GM23338 (cell line): ENCODE data around the gene TTBK2. TPM values are rescaled to one million over a fixed set of nuclear protein-coding genes. Genes with fewer than 3 reads are reported as not detected.

Experiments
- ATAC-seq: fragments of 200-7000 bp; cut with Tn5 transposase; 3 replicates; pipeline ENCODE4 v1.9.1; 2020
- DNase-seq: peaks from one replicate; pipeline ENCODE4 v3.0.0-alpha.2; 2015; ENCODE audit warnings: low spot score
- H2AFZ ChIP-seq: fragments of 200-600 bp; sonication (generic); 2 replicates; pipeline ENCODE4 v1.8.0; 2016; ENCODE audit warnings: antibody characterized with exemption, mild to moderate bottlenecking, moderate library complexity
- H3F3A ChIP-seq: fragments of 200-600 bp; sonication (generic); replicated peaks from 2 replicates; pipeline ENCODE4 v1.8.0; 2017; ENCODE audit warnings: antibody characterized with exemption, mixed run types, low read depth
- H3K27ac ChIP-seq: fragments of 200-600 bp; sonication (generic); 2 replicates; pipeline ENCODE4 v1.6.1; 2016; ENCODE audit warnings: low read depth
- H3K27me3 ChIP-seq: fragments of 200-600 bp; sonication (generic); 2 replicates; pipeline ENCODE4 v1.8.0; 2016; ENCODE audit warnings: mild to moderate bottlenecking, mixed run types, moderate library complexity; ENCODE audit not compliant: insufficient read depth
- H3K36me3 ChIP-seq: fragments of 200-600 bp; sonication (generic); 2 replicates; pipeline ENCODE4 v1.8.0; 2016; ENCODE audit warnings: mild to moderate bottlenecking; ENCODE audit not compliant: insufficient read depth
- H3K4me1 ChIP-seq: fragments of 200-600 bp; sonication (generic); 2 replicates; pipeline ENCODE4 v1.8.0; 2016; ENCODE audit warnings: mild to moderate bottlenecking, moderate library complexity; ENCODE audit not compliant: insufficient read depth
- H3K4me2 ChIP-seq: fragments of 200-600 bp; sonication (generic); 2 replicates; pipeline ENCODE4 v1.7.1; 2017; ENCODE audit warnings: mixed run types
- H3K4me3 ChIP-seq: fragments of 200-600 bp; sonication (generic); 2 replicates; pipeline ENCODE4 v1.6.1; 2016; ENCODE audit warnings: mixed run types
- H3K79me2 ChIP-seq: fragments of 200-600 bp; sonication (generic); replicated peaks from 2 replicates; pipeline ENCODE4 v1.8.0; 2017; ENCODE audit warnings: mild to moderate bottlenecking; ENCODE audit not compliant: insufficient read depth
- H3K9me2 ChIP-seq: fragments of 200-600 bp; sonication (generic); 2 replicates; pipeline ENCODE4 v1.8.0; 2017; ENCODE audit not compliant: insufficient read depth
- H4K20me1 ChIP-seq: fragments of 200-600 bp; sonication (generic); replicated peaks from 2 replicates; pipeline ENCODE4 v1.8.0; 2017; ENCODE audit warnings: mild to moderate bottlenecking; ENCODE audit not compliant: insufficient read depth
- H3K27ac Mint-ChIP-seq: 2 replicates; pipeline ENCODE4 v1.8.0; 2020; ENCODE audit warnings: inconsistent platforms, mild to moderate bottlenecking, moderate library complexity, mixed read lengths
- H3K27me3 Mint-ChIP-seq: 3 replicates; pipeline ENCODE4 v1.8.0; 2022; ENCODE audit warnings: low read depth, mild to moderate bottlenecking, moderate library complexity, mixed read lengths, inconsistent platforms; ENCODE audit not compliant: insufficient read depth, poor library complexity
- H3K36me3 Mint-ChIP-seq: 3 replicates; pipeline ENCODE4 v1.8.0; 2021; ENCODE audit warnings: low read depth, mild to moderate bottlenecking, inconsistent platforms, moderate library complexity, mixed read lengths
- H3K4me1 Mint-ChIP-seq: 3 replicates; pipeline ENCODE4 v1.8.0; 2020; ENCODE audit warnings: mild to moderate bottlenecking, inconsistent platforms, mixed read lengths
- H3K4me3 Mint-ChIP-seq: 3 replicates; pipeline ENCODE4 v1.8.0; 2021; ENCODE audit warnings: moderate library complexity, mild to moderate bottlenecking, inconsistent platforms, mixed read lengths
- H3K9me3 Mint-ChIP-seq: 3 replicates; pipeline ENCODE4 v1.8.0; 2020; ENCODE audit warnings: moderate library complexity, mild to moderate bottlenecking, inconsistent platforms, mixed read lengths
- CREB1 ChIP-seq: fragments of 250-450 bp; sonication (Bioruptor Pico); IDR thresholded peaks from 2 replicates; pipeline ENCODE4 v1.5.0; 2020; ENCODE audit warnings: low read depth, mild to moderate bottlenecking, moderate library complexity
- CTCF ChIP-seq, 2 experiments: fragments of 200-600 bp in 1 of 2; sonication (generic) in 1 of 2; conservative IDR thresholded peaks; 2 replicates each; pipeline versions ENCODE4 v1.5.1 to v1.6.1; 2016 to 2017; ENCODE audit warnings: antibody characterized with exemption in 2 of 2, low read depth in 2 of 2, mild to moderate bottlenecking in 2 of 2, moderate library complexity in 1 of 2
- ETS1 ChIP-seq: IDR thresholded peaks from 2 replicates; pipeline ENCODE4 v1.6.1; 2016; ENCODE audit warnings: antibody characterized with exemption
- EZH2 ChIP-seq: fragments of 200-600 bp; sonication (generic); IDR thresholded peaks from one replicate; pipeline ENCODE4 v1.8.0; 2017; ENCODE audit warnings: antibody characterized with exemption, mild to moderate bottlenecking, low read depth; ENCODE audit not compliant: unreplicated experiment
- EZH2phosphoT487 ChIP-seq: fragments of 200-600 bp; sonication (generic); IDR thresholded peaks from one replicate; pipeline ENCODE4 v1.8.1; 2018; ENCODE audit warnings: antibody characterized with exemption; ENCODE audit not compliant: unreplicated experiment
- JUNB ChIP-seq: IDR thresholded peaks from one replicate; pipeline ENCODE4 v1.6.1; 2016; ENCODE audit warnings: antibody characterized with exemption; ENCODE audit not compliant: unreplicated experiment
- NANOG ChIP-seq: IDR thresholded peaks from 2 replicates; pipeline ENCODE4 v1.6.1; 2016; ENCODE audit warnings: antibody characterized with exemption, borderline replicate concordance
- POLR2AphosphoS5 ChIP-seq: IDR thresholded peaks from 2 replicates; pipeline ENCODE4 v1.6.1; 2016; ENCODE audit warnings: antibody characterized with exemption, low read depth
- STAT1 ChIP-seq: IDR thresholded peaks from one replicate; pipeline ENCODE4 v1.6.1; 2016; ENCODE audit warnings: antibody characterized with exemption; ENCODE audit not compliant: unreplicated experiment
- ZNF114 ChIP-seq: fragments of 250-450 bp; sonication (Bioruptor Pico); IDR thresholded peaks from 2 replicates; pipeline ENCODE4 v1.5.0; 2020; ENCODE audit warnings: mild to moderate bottlenecking, moderate library complexity
- ZNF331 ChIP-seq: fragments of 250-450 bp; sonication (Bioruptor Pico); IDR thresholded peaks from 2 replicates; pipeline ENCODE4 v1.5.0; 2020; ENCODE audit warnings: low read depth, mild to moderate bottlenecking, moderate library complexity
- ZNF462 ChIP-seq: fragments of 250-450 bp; sonication (Bioruptor Pico); IDR thresholded peaks from 2 replicates; pipeline ENCODE4 v1.5.0; 2020; ENCODE audit warnings: mild to moderate bottlenecking, moderate library complexity
- polyA plus RNA-seq: library from polyadenylated mRNA; unstranded; fragments of >200 nt; fragmentation: Nextera tagmentation; extraction: Ambion mirVana; gene quantifications from 2 replicates; pipeline ENCODE4 v1.2.1, GENCODE V29; 2016
- total RNA-seq: library from RNA; depleted of rRNA; stranded (reverse); fragments of >200 nt; shearing (Covaris generic); gene quantifications from 2 replicates; pipeline ENCODE4 v1.2.3, GENCODE V29; 2014

Gene TTBK2
- total and polyA plus RNA-seq, 2 experiments from 2014 or later = 5.8 to 15.9 TPM

- Histone ChIP-seq H3K4me1 (no peaks in the 10 kb centered on the region), H3F3A (no peaks in the 10 kb centered on the region), H3K27ac (no peak overlapping the region), H2AFZ (no peak overlapping the region), H3K4me3 (no peak overlapping the region), H3K79me2 (no peaks in the 10 kb centered on the region), H3K36me3 (peaks cover 3% of the 10 kb centered on the region), H3K9me2 (no peaks in the 10 kb centered on the region), H3K4me2 (no peak overlapping the region), H3K27me3 (no peaks in the 10 kb centered on the region), H4K20me1 (no peaks in the 10 kb centered on the region)
- Mint-ChIP-seq H3K4me1 (no peaks in the 10 kb centered on the region; the same call in 1 of the 3 replicates), H3K4me3 (no peak overlapping the region), H3K36me3 (peaks cover 8% of the 10 kb centered on the region; the same call in 2 of the 3 replicates), H3K27ac (no peak overlapping the region), H3K9me3 (peaks cover 5% of the 10 kb centered on the region; the same call in 1 of the 3 replicates), H3K27me3 (peaks cover 3% of the 10 kb centered on the region)
- ATAC-seq (no peak), DNase-seq (no peak)
- TF ChIP-seq NANOG (no peak), ZNF331 (no peak), ZNF114 (CRISPR knock-in tag) (no peak), ETS1 (no peak), STAT1 (no peak)
Observed at GRCh38 chr15:42845581-42845980, 75.0 kb downstream of the TTBK2 start.

GRCh38 chr15:42843699-42844098, 76.9 kb downstream of the TTBK2 start:
- Histone ChIP-seq H4K20me1 (no peaks in the 10 kb centered on the region), H3K36me3 (peaks cover 3% of the 10 kb centered on the region; the same call in 1 of the 2 replicates)
- H3K9me3 Mint-ChIP-seq = peaks cover 5% of the 10 kb centered on the region; the same call in 1 of the 3 replicates

More at GRCh38 chr15:42843699-42844098, 76.9 kb downstream of the TTBK2 start:
- Mint-ChIP-seq H3K4me1 (no peaks in the 10 kb centered on the region; the same call in 1 of the 3 replicates), H3K4me3 (no peak overlapping the region), H3K27ac (no peak overlapping the region), H3K36me3 (peaks cover 8% of the 10 kb centered on the region; the same call in 2 of the 3 replicates), H3K27me3 (peaks cover 3% of the 10 kb centered on the region)
- Histone ChIP-seq H3K4me1 (no peaks in the 10 kb centered on the region), H3K27ac (no peak overlapping the region), H3K9me2 (no peaks in the 10 kb centered on the region), H3K4me2 (no peak overlapping the region), H3K4me3 (no peak overlapping the region), H3F3A (no peaks in the 10 kb centered on the region), H2AFZ (no peak overlapping the region), H3K79me2 (no peaks in the 10 kb centered on the region), H3K27me3 (no peaks in the 10 kb centered on the region)
- no peak for TF ChIP-seq JUNB
- TF ChIP-seq EZH2 = no peak
- no peak for TF ChIP-seq POLR2AphosphoS5
- TF ChIP-seq ETS1 = no peak
- no peak for TF ChIP-seq EZH2phosphoT487
- no peak for TF ChIP-seq NANOG
- TF ChIP-seq ZNF331 = no peak
- no peak for TF ChIP-seq CREB1
- TF ChIP-seq STAT1 = no peak
- TF ChIP-seq CTCF (conservative IDR thresholded peaks at IDR 0.05; ENCODE audit: low read depth in 2 of 2) = no peak
- no peak for TF ChIP-seq ZNF114 (CRISPR knock-in tag)
- TF ChIP-seq ZNF462 (CRISPR knock-in tag) = no peak
- DNase-seq (no peak), ATAC-seq (no peak)
